UCSD-AML1 (cell line): ENCODE measurements around the gene GDAP2.

Source experiments
- DNase-seq: peaks from one replicate; lab custom pipeline; 2025; ENCODE audit not compliant: unreplicated experiment; lab: John Stamatoyannopoulos, UW

The GDAP2 gene

GRCh38 chr1:117843791-117844190 lies 85.6 kb downstream of the GDAP2 start:
- DNase-seq: no peak

GRCh38 chr1:117842408-117843170 lies 86.8 kb downstream of the GDAP2 start:
- DNase-seq: no peak

- no peak for DNase-seq
These were observed 88.2 kb downstream of the GDAP2 start for GRCh38 chr1:117841117-117841650.

DNA sequence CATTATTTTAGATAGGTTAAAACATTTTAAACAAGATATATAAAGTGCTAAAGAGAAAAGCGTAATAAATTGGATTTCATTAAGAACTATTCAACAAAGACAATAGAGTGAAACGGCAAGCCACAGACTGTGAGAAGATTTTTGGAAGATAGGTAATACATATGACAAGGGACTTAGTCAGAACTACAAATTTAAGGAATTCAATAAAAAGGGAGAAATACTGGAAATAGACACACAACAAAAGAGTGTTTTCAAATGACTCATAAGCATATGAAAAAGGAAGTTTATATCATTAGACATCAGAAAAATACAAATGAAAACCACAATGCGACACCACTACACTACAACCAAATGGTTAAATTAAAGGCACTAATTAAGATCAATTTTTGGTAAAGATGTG lies 90.5 kb downstream of the GDAP2 start:
- DNase-seq: no peak

DNA sequence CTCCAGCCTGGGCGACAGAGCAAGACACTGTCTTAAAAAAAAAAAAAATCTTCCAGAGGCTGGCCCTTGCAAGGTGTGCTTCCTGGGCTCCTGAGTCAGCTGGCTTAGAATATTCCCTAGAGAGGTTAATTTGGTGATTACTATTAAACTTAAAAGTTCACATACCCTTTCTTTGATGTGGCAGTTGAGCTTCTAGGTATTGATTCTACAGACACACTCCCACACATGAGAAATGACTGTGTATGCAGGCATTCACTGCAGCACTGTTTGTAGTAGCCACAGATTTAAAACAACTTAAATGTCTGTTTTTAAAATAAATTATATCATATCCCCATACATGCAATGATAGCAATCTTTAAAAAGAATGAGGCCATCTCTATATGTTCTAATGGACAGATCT lies 93.4 kb downstream of the GDAP2 start:
- DNase-seq: no peak

DNA sequence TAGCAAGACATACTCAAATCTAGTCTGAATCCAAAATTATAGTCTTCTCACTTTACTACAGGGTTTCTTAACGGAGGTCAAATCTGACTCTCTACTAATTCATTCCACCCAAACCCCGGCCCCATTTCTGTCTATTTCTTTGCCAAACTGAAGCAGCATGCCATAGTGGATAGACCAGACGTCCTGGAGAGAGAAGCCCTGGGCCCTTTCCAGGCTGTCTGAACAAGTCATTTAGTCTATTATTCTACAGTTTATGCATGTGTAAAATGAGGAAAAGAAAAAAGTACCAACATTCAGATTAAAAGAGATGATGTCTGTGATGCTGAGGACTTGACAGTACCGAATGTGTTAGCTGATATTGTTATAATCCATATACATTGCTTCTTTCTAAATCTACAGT lies 95.0 kb downstream of the GDAP2 start:
- DNase-seq: no peak

DNA sequence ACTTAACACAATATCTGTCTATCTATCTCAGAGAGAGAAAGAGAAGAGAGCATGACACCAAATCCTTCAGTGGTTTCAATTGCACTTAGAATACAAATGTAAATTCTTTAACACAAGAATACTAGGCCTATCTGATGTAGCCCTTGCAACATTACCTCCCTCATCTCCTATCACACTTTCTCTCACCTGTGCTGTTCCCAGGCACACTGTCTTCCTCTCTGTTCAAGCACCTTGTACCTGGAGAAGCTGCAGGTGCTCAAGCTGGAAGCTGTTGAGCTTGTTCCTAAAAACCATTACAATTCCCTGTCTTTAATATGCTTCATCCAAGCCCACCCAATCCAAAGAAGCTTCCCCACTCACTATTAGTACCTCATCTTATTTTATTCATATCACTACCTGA lies 97.0 kb downstream of the GDAP2 start:
- no peak for DNase-seq

GRCh38 chr1:117830222-117830621 lies 99.2 kb downstream of the GDAP2 start:
- no peak for DNase-seq

GRCh38 chr1:117828201-117828600 lies 101.2 kb downstream of the GDAP2 start:
- DNase-seq: no peak

GRCh38 chr1:117826540-117827078 lies 102.8 kb downstream of the GDAP2 start:
- DNase-seq: no peak

- no peak for DNase-seq
These were observed 103.3 kb downstream of the GDAP2 start for GRCh38 chr1:117826119-117826518.

GRCh38 chr1:117825414-117825813 lies 104.0 kb downstream of the GDAP2 start:
- no peak for DNase-seq

GRCh38 chr1:117824616-117825015 lies 104.8 kb downstream of the GDAP2 start:
- no peak for DNase-seq

DNA sequence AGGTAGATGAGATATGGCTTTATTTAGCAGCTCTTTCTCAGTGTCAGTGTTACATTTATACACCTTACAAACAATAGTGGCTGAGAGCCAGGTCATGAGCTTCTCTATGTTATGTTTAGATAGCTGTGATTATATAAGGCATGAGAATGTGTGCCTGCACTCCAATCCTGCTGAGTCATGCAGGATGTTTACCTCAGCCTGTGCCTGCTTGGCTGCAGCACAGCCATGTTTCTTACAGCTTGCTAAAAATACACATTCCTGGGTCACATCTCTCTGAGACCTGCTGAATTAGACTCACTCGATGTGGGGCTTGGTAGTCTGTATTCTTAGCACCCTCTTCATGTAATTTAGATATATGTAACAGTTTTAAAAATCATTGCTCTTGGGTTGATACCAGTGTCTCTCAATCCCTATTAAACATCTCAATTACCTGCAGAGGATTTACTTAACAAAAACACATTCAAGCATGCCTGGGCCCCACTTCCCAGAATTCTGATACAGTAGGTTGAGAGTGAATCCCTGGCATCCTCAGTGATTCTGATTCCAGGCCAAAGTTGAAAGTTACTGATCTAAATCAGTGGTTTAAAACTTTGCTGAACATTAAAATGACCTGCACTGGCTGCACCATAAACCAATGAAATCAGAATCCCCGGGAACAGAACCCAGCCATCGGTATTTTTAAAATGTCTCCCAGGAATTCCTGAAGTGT lies 107.5 kb downstream of the GDAP2 start:
- no peak for DNase-seq

GRCh38 chr1:117821382-117821755 lies 108.1 kb downstream of the GDAP2 start:
- no peak for DNase-seq

GRCh38 chr1:117820694-117821381 lies 108.6 kb downstream of the GDAP2 start:
- DNase-seq: no peak

GRCh38 chr1:117820096-117820495 lies 109.3 kb downstream of the GDAP2 start:
- DNase-seq: no peak

DNA sequence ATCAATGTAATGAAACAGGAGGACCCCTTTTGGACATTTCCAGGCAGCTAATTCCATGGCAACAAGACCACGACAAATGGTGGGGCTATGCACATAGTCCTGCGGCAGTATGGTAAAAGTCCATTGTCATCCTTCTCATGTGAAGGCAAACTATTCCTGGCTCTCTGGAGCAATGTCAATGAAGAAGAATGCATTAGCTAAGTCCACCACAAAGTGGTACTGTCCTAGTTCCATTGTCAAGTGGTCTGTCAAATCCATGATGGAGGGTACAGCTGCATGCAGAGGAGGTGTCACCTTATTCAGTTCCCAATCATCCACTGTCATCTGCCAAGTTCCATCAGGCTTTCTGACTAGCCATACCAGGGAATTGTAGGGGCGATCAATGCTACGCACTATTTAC lies 110.1 kb downstream of the GDAP2 start:
- DNase-seq: no peak

DNA sequence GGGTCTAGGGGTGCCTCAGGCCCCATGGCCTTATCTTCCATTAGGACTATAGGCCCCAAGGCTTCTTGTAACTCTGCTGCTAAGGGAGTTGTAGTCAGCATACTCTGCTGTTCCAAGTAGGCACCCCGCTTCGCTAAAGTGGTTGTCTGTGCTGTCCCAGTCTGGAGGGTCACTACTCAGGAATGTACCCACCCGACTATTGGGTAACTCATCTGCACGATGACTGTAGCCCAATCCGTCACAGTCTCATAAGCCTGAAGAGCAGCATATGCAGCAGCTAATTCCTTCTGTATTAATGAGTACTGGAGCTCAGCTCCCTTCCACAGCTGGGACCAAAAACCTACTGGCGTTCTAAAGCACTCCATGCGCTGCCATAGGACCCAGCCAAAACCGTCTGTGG lies 111.0 kb downstream of the GDAP2 start:
- DNase-seq: no peak

GRCh38 chr1:117817629-117818028 lies 111.8 kb downstream of the GDAP2 start:
- no peak for DNase-seq

DNA sequence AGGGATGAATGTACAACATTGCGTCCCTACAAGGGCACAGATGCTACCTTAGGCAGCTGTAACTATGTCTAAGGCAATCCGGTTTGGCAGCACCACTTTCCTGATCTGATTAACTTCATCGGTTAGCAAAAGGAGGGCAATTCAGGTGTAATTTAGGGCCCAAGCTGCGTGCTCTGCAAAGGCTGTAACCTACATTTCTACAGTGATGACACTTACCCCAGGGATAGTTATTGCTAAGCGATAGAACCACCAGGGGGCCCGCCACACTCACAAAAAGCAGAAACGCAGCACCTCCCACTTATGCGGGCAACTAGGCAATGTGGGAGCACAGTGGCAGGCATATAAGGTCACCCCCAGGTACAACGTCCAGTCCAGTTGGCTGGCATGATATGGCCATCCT lies 113.5 kb downstream of the GDAP2 start:
- no peak for DNase-seq
